HepG2 (cell line): ENCODE data around the gene AHCY. TPM values are rescaled to one million over a fixed set of nuclear protein-coding genes. Genes with fewer than 3 reads are reported as not detected.

ENCODE experiments used
- BORCS8-MEF2B ChIP-seq: sonication (generic); formaldehyde crosslinking; IDR thresholded peaks from 2 replicates; pipeline ENCODE4 v1.8.0; 2022; ENCODE audit warnings: mild to moderate bottlenecking, missing genetic modification reagents
- DPF2 ChIP-seq: sonication (generic); formaldehyde crosslinking; IDR thresholded peaks from 2 replicates; pipeline ENCODE4 v1.4.0; 2020; ENCODE audit warnings: mild to moderate bottlenecking, low read depth, missing genetic modification reagents, borderline replicate concordance
- GATAD2A ChIP-seq: IDR thresholded peaks from 2 replicates; pipeline ENCODE4 v1.6.1; 2016
- GLMP ChIP-seq: sonication (generic); formaldehyde crosslinking; IDR thresholded peaks from 2 replicates; pipeline ENCODE4 v1.9.0; 2021; ENCODE audit warnings: missing genetic modification reagents, mild to moderate bottlenecking, borderline replicate concordance
- HOXD1 ChIP-seq: sonication (generic); formaldehyde crosslinking; IDR thresholded peaks from 2 replicates; pipeline ENCODE4 v1.5.0; 2020; ENCODE audit warnings: missing genetic modification reagents
- IRF2 ChIP-seq: IDR thresholded peaks from 2 replicates; pipeline ENCODE4 v1.6.1; 2018; ENCODE audit warnings: missing genetic modification reagents, missing compliant biosample characterization
- KLF11 ChIP-seq: IDR thresholded peaks from 2 replicates; pipeline ENCODE4 v1.6.1; 2016; ENCODE audit warnings: missing compliant biosample characterization
- PATZ1 ChIP-seq: sonication (generic); formaldehyde crosslinking; IDR thresholded peaks from 2 replicates; pipeline ENCODE4 v1.4.0; 2020; ENCODE audit warnings: missing genetic modification reagents
- PCBP1 ChIP-seq: fragments of 200-400 bp; formaldehyde crosslinking; IDR thresholded peaks from 2 replicates; pipeline ENCODE4 v1.6.1; 2017; ENCODE audit warnings: mild to moderate bottlenecking, low read depth, low read length, borderline replicate concordance
- PRDM4 ChIP-seq: sonication (generic); formaldehyde crosslinking; IDR thresholded peaks from 2 replicates; pipeline ENCODE4 v1.9.0; 2021; ENCODE audit warnings: missing genetic modification reagents, borderline replicate concordance
- SPEN ChIP-seq: sonication (generic); formaldehyde crosslinking; IDR thresholded peaks from 2 replicates; pipeline ENCODE4 v1.5.1; 2020; ENCODE audit warnings: low read depth, mild to moderate bottlenecking, missing genetic modification reagents
- ZNF10 ChIP-seq: sonication (generic); formaldehyde crosslinking; IDR thresholded peaks from 2 replicates; pipeline ENCODE4 v1.4.0; 2020; ENCODE audit warnings: mild to moderate bottlenecking, low read depth, missing genetic modification reagents, borderline replicate concordance
- ZNF224 ChIP-seq: sonication (generic); formaldehyde crosslinking; IDR thresholded peaks from 2 replicates; pipeline ENCODE4 v1.5.0; 2020; ENCODE audit warnings: mild to moderate bottlenecking, missing genetic modification reagents
- ZNF251 ChIP-seq: sonication (generic); formaldehyde crosslinking; IDR thresholded peaks from 2 replicates; pipeline ENCODE4 v1.9.0; 2021; ENCODE audit warnings: mild to moderate bottlenecking, missing genetic modification reagents
- ZNF274 ChIP-seq: sonication (generic); formaldehyde crosslinking; IDR thresholded peaks from 2 replicates; pipeline ENCODE4 v1.5.1; 2020; ENCODE audit warnings: mild to moderate bottlenecking, missing genetic modification reagents
- ZNF513 ChIP-seq: sonication (generic); formaldehyde crosslinking; conservative IDR thresholded peaks from 2 replicates; pipeline ENCODE4 v1.5.0; 2020; ENCODE audit warnings: missing genetic modification reagents
- ZNF563 ChIP-seq: sonication (generic); formaldehyde crosslinking; IDR thresholded peaks from 2 replicates; pipeline ENCODE4 v1.8.0; 2022; ENCODE audit warnings: mild to moderate bottlenecking, moderate library complexity, missing genetic modification reagents
- ZNF724P ChIP-seq: sonication (generic); formaldehyde crosslinking; IDR thresholded peaks from 2 replicates; pipeline ENCODE4 v1.8.0; 2022; ENCODE audit warnings: missing genetic modification reagents, borderline replicate concordance
- ZSCAN31 ChIP-seq: sonication (generic); formaldehyde crosslinking; IDR thresholded peaks from 2 replicates; pipeline ENCODE4 v1.5.0; 2020; ENCODE audit warnings: low read depth, mild to moderate bottlenecking, missing genetic modification reagents
- polyA plus RNA-seq, 8 experiments: library from polyadenylated mRNA; depleted of rRNA in 3 of 8; stranded (reverse) in 7 of 8; unstranded in 1 of 8; fragments of >200 nt; fragmentation: Illumina TruSeq in 4 of 8; extraction: Trizol in 4 of 8; gene quantifications; 2 replicates each; pipeline versions ENCODE4 v1.2.1 to v1.2.3, GENCODE V29; 2011 to 2016; ENCODE audit warnings: low read depth in 4 of 8, missing spikeins in 1 of 8, mixed read lengths in 1 of 8; ENCODE audit not compliant: insufficient read depth in 1 of 8
- total RNA-seq, 5 experiments: library from RNA; depleted of rRNA; stranded (reverse); fragments of >200 nt; fragmentation: Illumina TruSeq; extraction: Trizol; gene quantifications; 2 replicates each; pipeline ENCODE4 v1.2.3, GENCODE V29; 2016; ENCODE audit warnings: low read depth in 1 of 5
- TF ChIP-seq, protein P1 (sequence below): sonication (generic); formaldehyde crosslinking; IDR thresholded peaks from 2 replicates; pipeline ENCODE4 v1.4.0; 2020; ENCODE audit warnings: mild to moderate bottlenecking, missing genetic modification reagents, borderline replicate concordance

The AHCY gene
- total and polyA plus RNA-seq, 2 of the 13 experiments (the other 11 are each of a cell fraction or from before 2014, with no cell fraction given) = 407 to 419 TPM

GRCh38 chr20:34302723-34303533, at the start of gene AHCY (continued):
- TF ChIP-seq ZNF513 (no peak; the same call in 1 of the 2 replicates), SPEN (CRISPR knock-in tag) (peak; percentile 98), GLMP (CRISPR knock-in tag) (no peak), PRDM4 (CRISPR knock-in tag) (no peak), IRF2 (CRISPR knock-in tag) (peak; percentile 70; the same call in 1 of the 2 replicates), PATZ1 (CRISPR knock-in tag) (peak; percentile 64), ZNF251 (CRISPR knock-in tag) (no peak), ZNF274 (0 out of 2 replicates have a peak, but pooled peaks have one; percentile 69), PCBP1 (0 out of 2 replicates have a peak, but pooled peaks have one; percentile 79), ZNF10 (CRISPR knock-in tag) (no peak), DPF2 (CRISPR knock-in tag) (no peak), KLF11 (peak; percentile 95), GATAD2A (CRISPR knock-in tag) (peak; percentile 32; the same call in 1 of the 2 replicates), BORCS8-MEF2B (CRISPR knock-in tag) (peak; percentile 85; the same call in 1 of the 2 replicates), ZSCAN31 (CRISPR knock-in tag) (peak; percentile 91), ZNF224 (CRISPR knock-in tag) (no peak; the same call in 1 of the 2 replicates), ZNF563 (peak; percentile 86), HOXD1 (no peak), ZNF724P (CRISPR knock-in tag) (peak; percentile 95)
- TF ChIP-seq, protein P1, sequence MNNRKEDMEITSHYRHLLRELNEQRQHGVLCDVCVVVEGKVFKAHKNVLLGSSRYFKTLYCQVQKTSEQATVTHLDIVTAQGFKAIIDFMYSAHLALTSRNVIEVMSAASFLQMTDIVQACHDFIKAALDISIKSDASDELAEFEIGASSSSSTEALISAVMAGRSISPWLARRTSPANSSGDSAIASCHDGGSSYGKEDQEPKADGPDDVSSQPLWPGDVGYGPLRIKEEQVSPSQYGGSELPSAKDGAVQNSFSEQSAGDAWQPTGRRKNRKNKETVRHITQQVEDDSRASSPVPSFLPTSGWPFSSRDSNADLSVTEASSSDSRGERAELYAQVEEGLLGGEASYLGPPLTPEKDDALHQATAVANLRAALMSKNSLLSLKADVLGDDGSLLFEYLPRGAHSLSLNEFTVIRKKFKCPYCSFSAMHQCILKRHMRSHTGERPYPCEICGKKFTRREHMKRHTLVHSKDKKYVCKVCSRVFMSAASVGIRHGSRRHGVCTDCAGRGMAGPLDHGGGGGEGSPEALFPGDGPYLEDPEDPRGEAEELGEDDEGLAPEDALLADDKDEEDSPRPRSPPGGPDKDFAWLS = no peak
